K562 (cell line): Measurements from ENCODE around the gene PMEPA1. TPM values are rescaled to one million over a fixed set of nuclear protein-coding genes. Genes with fewer than 3 reads are reported as not detected.

ENCODE experiments used
- CBX1 ChIP-seq: sonication (generic); IDR thresholded peaks from 2 replicates; pipeline ENCODE4 v1.6.1; 2016; ENCODE audit warnings: antibody characterized with exemption, low read depth, mild to moderate bottlenecking
- CEBPZ ChIP-seq: fragments of 150-350 bp; IDR thresholded peaks from 2 replicates; pipeline ENCODE4 v1.6.1; 2014; ENCODE audit warnings: low read depth, mild to moderate bottlenecking, low read length, borderline replicate concordance
- NKRF ChIP-seq: fragments of 450-650 bp; IDR thresholded peaks from 2 replicates; pipeline ENCODE4 v1.6.1; 2016; ENCODE audit warnings: borderline replicate concordance
- PREB ChIP-seq: sonication (generic); formaldehyde crosslinking; IDR thresholded peaks from 2 replicates; pipeline ENCODE4 v1.8.1; 2023; ENCODE audit warnings: mild to moderate bottlenecking, missing genetic modification reagents
- RB1 ChIP-seq: fragments of 450-650 bp; IDR thresholded peaks from 2 replicates; pipeline ENCODE4 v1.6.1; 2017; ENCODE audit warnings: low read depth, mild to moderate bottlenecking
- polyA plus RNA-seq, 8 experiments: library from polyadenylated mRNA; depleted of rRNA in 4 of 8; stranded (reverse) in 5 of 8; unstranded in 3 of 8; fragments of >200 nt; fragmentation: Nextera tagmentation in 2 of 8; fragmentation: Illumina TruSeq in 1 of 8; extraction: Ambion mirVana in 2 of 8; extraction: Trizol in 1 of 8; gene quantifications; 2 replicates each; pipeline versions ENCODE4 v1.2.1 to v1.2.3, GENCODE V29; 2011 to 2014; ENCODE audit warnings: inconsistent platforms in 1 of 8, missing spikeins in 1 of 8
- total RNA-seq, 7 experiments: library from RNA; depleted of rRNA in 6 of 7; stranded (reverse); fragments of >200 nt in 6 of 7; fragmentation: Illumina TruSeq in 2 of 7; extraction: Trizol in 2 of 7; gene quantifications; 2 replicates each; pipeline versions ENCODE4 v1.2.1 to v1.2.3, GENCODE V29; 2011 to 2021; ENCODE audit warnings: low replicate concordance in 1 of 7
- TF ChIP-seq, protein P1 (sequence below): sonication (generic); formaldehyde crosslinking; IDR thresholded peaks from 2 replicates; pipeline ENCODE4 v1.4.0; 2020; ENCODE audit warnings: mild to moderate bottlenecking, missing genetic modification reagents

PMEPA1 gene
- total and polyA plus RNA-seq, 9 of the 15 experiments (the other 6 are each of a cell fraction or from before 2014, with no cell fraction given) = 0.16 TPM; not detected in 8

GRCh38 chr20:57696401-57696961 is 13.3 kb downstream of the PMEPA1 start (continued):
- no peak for TF ChIP-seq NKRF
- TF ChIP-seq CEBPZ = no peak
- no peak for TF ChIP-seq PREB
- TF ChIP-seq, protein P1, sequence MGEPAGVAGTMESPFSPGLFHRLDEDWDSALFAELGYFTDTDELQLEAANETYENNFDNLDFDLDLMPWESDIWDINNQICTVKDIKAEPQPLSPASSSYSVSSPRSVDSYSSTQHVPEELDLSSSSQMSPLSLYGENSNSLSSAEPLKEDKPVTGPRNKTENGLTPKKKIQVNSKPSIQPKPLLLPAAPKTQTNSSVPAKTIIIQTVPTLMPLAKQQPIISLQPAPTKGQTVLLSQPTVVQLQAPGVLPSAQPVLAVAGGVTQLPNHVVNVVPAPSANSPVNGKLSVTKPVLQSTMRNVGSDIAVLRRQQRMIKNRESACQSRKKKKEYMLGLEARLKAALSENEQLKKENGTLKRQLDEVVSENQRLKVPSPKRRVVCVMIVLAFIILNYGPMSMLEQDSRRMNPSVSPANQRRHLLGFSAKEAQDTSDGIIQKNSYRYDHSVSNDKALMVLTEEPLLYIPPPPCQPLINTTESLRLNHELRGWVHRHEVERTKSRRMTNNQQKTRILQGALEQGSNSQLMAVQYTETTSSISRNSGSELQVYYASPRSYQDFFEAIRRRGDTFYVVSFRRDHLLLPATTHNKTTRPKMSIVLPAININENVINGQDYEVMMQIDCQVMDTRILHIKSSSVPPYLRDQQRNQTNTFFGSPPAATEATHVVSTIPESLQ = no peak
- no peak for TF ChIP-seq CBX1
- TF ChIP-seq RB1 = no peak
